HFFc6 (cell line): Measurements from ENCODE around the gene PYGO1. TPM values are rescaled to one million over a fixed set of nuclear protein-coding genes. Genes with fewer than 3 reads are reported as not detected.

ENCODE experiments used
- DNase-seq: peaks from one replicate; pipeline ENCODE4 v3.0.0-alpha.2; 2018
- H3K27ac Mint-ChIP-seq: 2 replicates; pipeline ENCODE4 v1.8.0; 2020; ENCODE audit warnings: mild to moderate bottlenecking, mixed read lengths
- H3K27me3 Mint-ChIP-seq: 2 replicates; pipeline ENCODE4 v1.8.0; 2021; ENCODE audit warnings: mild to moderate bottlenecking, moderate library complexity, mixed read lengths; ENCODE audit not compliant: insufficient read depth
- H3K36me3 Mint-ChIP-seq: 2 replicates; pipeline ENCODE4 v1.8.0; 2021; ENCODE audit warnings: low read depth, mixed read lengths
- H3K4me1 Mint-ChIP-seq: 2 replicates; pipeline ENCODE4 v1.8.0; 2020; ENCODE audit warnings: low read depth, mixed read lengths
- H3K4me3 Mint-ChIP-seq: 2 replicates; pipeline ENCODE4 v1.8.0; 2020; ENCODE audit warnings: mild to moderate bottlenecking, moderate library complexity, mixed read lengths
- H3K9me3 Mint-ChIP-seq: 2 replicates; pipeline ENCODE4 v1.8.0; 2020; ENCODE audit warnings: mild to moderate bottlenecking, mixed read lengths
- total RNA-seq, 6 experiments: library from RNA; stranded (reverse); fragmentation: NEBNext Ultra II Directional; extraction: Animal tissue kit (Norgen Biotek cat#: 25700); gene quantifications; 2 replicates in 1 of 6; 3 replicates in 5 of 6; pipeline ENCODE4 v1.2.3, GENCODE V29; 2021
- TF ChIP-seq, protein P1 (sequence below): fragments of 200-600 bp; sonication (generic); IDR thresholded peaks from 2 replicates; pipeline ENCODE4 v1.5.0; 2021; ENCODE audit warnings: antibody characterized with exemption, mild to moderate bottlenecking

Gene PYGO1
- total RNA-seq, 6 experiments from 2014 or later, result 6.7 to 9.4 (median 8.8) TPM

- Mint-ChIP-seq H3K27ac (peak overlapping the region; percentile 60), H3K4me1 (peaks cover 7% of the 10 kb centered on the region), H3K27me3 (peaks cover 2% of the 10 kb centered on the region), H3K9me3 (no peaks in the 10 kb centered on the region), H3K4me3 (peak overlapping the region; percentile 86), H3K36me3 (no peaks in the 10 kb centered on the region)
- TF ChIP-seq, protein P1, sequence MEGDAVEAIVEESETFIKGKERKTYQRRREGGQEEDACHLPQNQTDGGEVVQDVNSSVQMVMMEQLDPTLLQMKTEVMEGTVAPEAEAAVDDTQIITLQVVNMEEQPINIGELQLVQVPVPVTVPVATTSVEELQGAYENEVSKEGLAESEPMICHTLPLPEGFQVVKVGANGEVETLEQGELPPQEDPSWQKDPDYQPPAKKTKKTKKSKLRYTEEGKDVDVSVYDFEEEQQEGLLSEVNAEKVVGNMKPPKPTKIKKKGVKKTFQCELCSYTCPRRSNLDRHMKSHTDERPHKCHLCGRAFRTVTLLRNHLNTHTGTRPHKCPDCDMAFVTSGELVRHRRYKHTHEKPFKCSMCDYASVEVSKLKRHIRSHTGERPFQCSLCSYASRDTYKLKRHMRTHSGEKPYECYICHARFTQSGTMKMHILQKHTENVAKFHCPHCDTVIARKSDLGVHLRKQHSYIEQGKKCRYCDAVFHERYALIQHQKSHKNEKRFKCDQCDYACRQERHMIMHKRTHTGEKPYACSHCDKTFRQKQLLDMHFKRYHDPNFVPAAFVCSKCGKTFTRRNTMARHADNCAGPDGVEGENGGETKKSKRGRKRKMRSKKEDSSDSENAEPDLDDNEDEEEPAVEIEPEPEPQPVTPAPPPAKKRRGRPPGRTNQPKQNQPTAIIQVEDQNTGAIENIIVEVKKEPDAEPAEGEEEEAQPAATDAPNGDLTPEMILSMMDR, result no peak
- DNase-seq, result no peak
Measured at GRCh38 chr15:55589287-55589686, 1.1 kb upstream of the PYGO1 start.

GRCh38 chr15:55588815-55589115 lies 620 bp upstream of the PYGO1 start:
- H3K9me3 Mint-ChIP-seq, result no peaks in the 10 kb centered on the region
- peaks cover 2% of the 10 kb centered on the region for H3K27me3 Mint-ChIP-seq
- H3K4me3 Mint-ChIP-seq, result peak overlapping the region; percentile 86
- H3K4me1 Mint-ChIP-seq, result peaks cover 7% of the 10 kb centered on the region
- no peaks in the 10 kb centered on the region for H3K36me3 Mint-ChIP-seq
- TF ChIP-seq, protein P1, result no peak
- H3K27ac Mint-ChIP-seq, result peak overlapping the region; percentile 23; the same call in 1 of the 2 replicates
- no peak for DNase-seq

DNA sequence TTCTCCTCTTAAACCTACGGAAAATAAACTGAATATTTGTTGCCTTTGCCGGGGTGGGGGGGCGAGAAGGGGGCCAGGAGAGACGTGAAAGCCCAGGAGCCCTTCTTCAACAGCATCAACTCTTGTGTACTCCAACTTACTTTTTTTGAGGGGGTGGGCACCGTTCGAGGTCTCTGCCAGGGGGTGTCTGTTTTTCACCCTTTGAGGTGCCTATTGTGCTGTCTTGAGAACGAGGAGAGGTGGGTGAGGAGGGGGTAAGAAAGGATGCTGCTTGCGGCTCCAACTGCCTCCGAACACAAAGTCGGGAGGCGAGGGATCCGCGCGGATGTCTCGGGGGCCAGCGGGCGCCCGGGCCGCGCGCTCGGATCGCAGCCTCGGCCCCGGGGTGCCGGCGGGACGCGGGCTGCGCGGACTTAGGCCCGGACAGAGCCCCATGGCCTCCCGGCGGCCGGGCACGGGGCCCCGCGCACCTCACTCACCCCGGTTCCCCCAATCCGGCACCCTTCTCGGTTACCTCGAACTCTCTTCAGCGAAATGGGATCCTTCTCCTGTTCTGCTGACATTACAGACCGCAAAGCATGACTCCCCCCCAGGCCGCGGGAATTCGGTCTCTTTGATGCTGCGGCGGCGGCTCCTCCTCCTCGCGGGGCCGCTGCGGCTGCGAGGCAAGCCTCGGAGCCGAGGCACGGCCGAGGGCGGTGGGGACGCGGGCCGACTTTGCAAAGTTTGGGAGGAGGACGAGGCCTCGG lies 650 bp downstream of the PYGO1 start:
- H3K27ac Mint-ChIP-seq, result peak overlapping the region; percentile 62
- TF ChIP-seq, protein P1, result no peak
- no peak overlapping the region; the same call in 1 of the 2 replicates for H3K4me3 Mint-ChIP-seq
- peaks cover 7% of the 10 kb centered on the region for H3K4me1 Mint-ChIP-seq
- H3K36me3 Mint-ChIP-seq, result no peaks in the 10 kb centered on the region
- peak; percentile 23 for DNase-seq
- peaks cover 2% of the 10 kb centered on the region for H3K27me3 Mint-ChIP-seq
- no peaks in the 10 kb centered on the region for H3K9me3 Mint-ChIP-seq

- Mint-ChIP-seq H3K4me1 (peaks cover 7% of the 10 kb centered on the region), H3K27ac (no peak overlapping the region), H3K27me3 (peaks cover 2% of the 10 kb centered on the region), H3K9me3 (no peaks in the 10 kb centered on the region), H3K36me3 (no peaks in the 10 kb centered on the region), H3K4me3 (no peak overlapping the region)
- TF ChIP-seq, protein P1, result no peak
- DNase-seq, result no peak
Measured at GRCh38 chr15:55586808-55587207, 1.3 kb downstream of the PYGO1 start.

DNA sequence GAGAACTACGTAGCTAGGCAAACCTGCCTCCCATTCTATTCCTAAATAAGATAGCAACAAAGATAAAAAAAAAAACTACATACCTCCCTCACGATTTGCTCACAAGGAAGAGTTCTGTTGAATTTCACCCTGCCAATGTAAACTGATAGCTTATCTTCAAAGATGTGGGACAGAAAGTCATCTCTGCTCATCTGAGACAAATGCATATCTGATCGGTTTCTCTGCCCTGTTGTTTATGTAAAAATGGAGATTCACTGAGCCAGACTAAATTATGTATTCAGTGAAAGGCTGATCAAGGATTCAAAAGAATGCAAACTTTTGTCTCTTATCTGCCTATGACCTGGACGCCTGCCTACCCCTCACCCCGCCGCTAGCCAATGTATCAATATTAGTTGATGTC lies 11.2 kb downstream of the PYGO1 start:
- TF ChIP-seq, protein P1, result no peak
- H3K9me3 Mint-ChIP-seq, result no peaks in the 10 kb centered on the region
- no peak overlapping the region for H3K4me3 Mint-ChIP-seq
- no peaks in the 10 kb centered on the region for H3K27me3 Mint-ChIP-seq
- H3K27ac Mint-ChIP-seq, result no peak overlapping the region; the same call in 1 of the 2 replicates
- DNase-seq, result no peak
- H3K36me3 Mint-ChIP-seq, result peaks cover 7% of the 10 kb centered on the region; the same call in 1 of the 2 replicates
- peaks cover 5% of the 10 kb centered on the region; the same call in 1 of the 2 replicates for H3K4me1 Mint-ChIP-seq
